ENCODE measurements around the gene PABPC1L.

Gene PABPC1L

GRCh38 chr20:44928595-44928994 lies 18.7 kb downstream of the PABPC1L start:
- no peak overlapping the region for H3K4me3 Mint-ChIP-seq
- H3K36me3 Mint-ChIP-seq (ENCODE audit: low read depth), result peaks cover 21% of the 10 kb centered on the region
- TF ChIP-seq, protein P1, sequence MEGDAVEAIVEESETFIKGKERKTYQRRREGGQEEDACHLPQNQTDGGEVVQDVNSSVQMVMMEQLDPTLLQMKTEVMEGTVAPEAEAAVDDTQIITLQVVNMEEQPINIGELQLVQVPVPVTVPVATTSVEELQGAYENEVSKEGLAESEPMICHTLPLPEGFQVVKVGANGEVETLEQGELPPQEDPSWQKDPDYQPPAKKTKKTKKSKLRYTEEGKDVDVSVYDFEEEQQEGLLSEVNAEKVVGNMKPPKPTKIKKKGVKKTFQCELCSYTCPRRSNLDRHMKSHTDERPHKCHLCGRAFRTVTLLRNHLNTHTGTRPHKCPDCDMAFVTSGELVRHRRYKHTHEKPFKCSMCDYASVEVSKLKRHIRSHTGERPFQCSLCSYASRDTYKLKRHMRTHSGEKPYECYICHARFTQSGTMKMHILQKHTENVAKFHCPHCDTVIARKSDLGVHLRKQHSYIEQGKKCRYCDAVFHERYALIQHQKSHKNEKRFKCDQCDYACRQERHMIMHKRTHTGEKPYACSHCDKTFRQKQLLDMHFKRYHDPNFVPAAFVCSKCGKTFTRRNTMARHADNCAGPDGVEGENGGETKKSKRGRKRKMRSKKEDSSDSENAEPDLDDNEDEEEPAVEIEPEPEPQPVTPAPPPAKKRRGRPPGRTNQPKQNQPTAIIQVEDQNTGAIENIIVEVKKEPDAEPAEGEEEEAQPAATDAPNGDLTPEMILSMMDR (IDR thresholded peaks at IDR 0.05; ENCODE audit: unreplicated experiment in 3 of 3), result no peak
- H3K27ac Mint-ChIP-seq, result no peak overlapping the region
- no peaks in the 10 kb centered on the region for H3K4me1 Mint-ChIP-seq
- H3K27me3 Mint-ChIP-seq (ENCODE audit: low read depth), result no peaks in the 10 kb centered on the region
- no peaks in the 10 kb centered on the region for H3K9me3 Mint-ChIP-seq

DNA sequence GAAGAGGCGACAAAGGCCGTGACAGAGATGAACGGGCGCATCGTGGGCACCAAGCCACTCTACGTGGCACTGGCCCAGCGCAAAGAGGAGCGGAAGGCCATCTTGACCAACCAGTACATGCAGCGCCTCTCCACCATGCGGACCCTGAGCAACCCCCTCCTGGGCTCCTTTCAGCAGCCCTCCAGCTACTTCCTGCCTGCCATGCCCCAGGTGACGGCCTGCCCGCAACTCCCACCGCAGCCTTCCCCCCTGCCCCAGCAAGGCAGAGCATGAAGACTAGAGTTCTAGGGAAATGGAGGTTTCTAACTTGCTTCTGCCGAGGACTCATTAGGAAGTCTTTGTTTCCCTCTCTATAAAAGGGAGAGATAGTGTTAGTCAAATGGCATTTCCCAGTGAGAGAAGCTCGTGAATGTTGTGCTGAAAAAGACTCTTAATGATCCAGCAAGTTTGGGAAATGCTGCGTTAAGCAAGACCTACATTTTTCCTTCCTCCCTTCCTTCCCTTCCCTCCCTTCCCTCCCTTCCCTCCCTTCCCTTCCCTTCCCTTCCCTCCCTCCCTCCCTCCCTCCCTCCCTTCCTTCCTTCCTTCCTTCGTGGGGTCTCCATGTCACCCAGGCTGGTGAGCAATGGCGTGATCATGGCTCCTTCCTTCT lies 20.8 kb downstream of the PABPC1L start:
- TF ChIP-seq, protein P1 (IDR thresholded peaks at IDR 0.05; ENCODE audit: unreplicated experiment in 3 of 3), result no peak
- Mint-ChIP-seq H3K27ac (no peak overlapping the region), H3K4me3 (no peak overlapping the region), H3K9me3 (no peaks in the 10 kb centered on the region), H3K36me3 (ENCODE audit: low read depth) (peaks cover 21% of the 10 kb centered on the region), H3K27me3 (ENCODE audit: low read depth) (no peaks in the 10 kb centered on the region), H3K4me1 (no peaks in the 10 kb centered on the region)

GRCh38 chr20:44931911-44932310 lies 22.1 kb downstream of the PABPC1L start:
- peaks cover 25% of the 10 kb centered on the region for H3K36me3 Mint-ChIP-seq (ENCODE audit: low read depth)
- no peak overlapping the region for H3K27ac Mint-ChIP-seq
- no peaks in the 10 kb centered on the region for H3K9me3 Mint-ChIP-seq
- no peaks in the 10 kb centered on the region for H3K27me3 Mint-ChIP-seq (ENCODE audit: low read depth)
- H3K4me3 Mint-ChIP-seq, result no peak overlapping the region
- no peaks in the 10 kb centered on the region for H3K4me1 Mint-ChIP-seq
- TF ChIP-seq, protein P1 (IDR thresholded peaks at IDR 0.05; ENCODE audit: unreplicated experiment in 3 of 3), result no peak

GRCh38 chr20:44932916-44933315 lies 23.1 kb downstream of the PABPC1L start:
- no peak overlapping the region for H3K27ac Mint-ChIP-seq
- H3K9me3 Mint-ChIP-seq, result no peaks in the 10 kb centered on the region
- H3K27me3 Mint-ChIP-seq (ENCODE audit: low read depth), result no peaks in the 10 kb centered on the region
- TF ChIP-seq, protein P1 (IDR thresholded peaks at IDR 0.05; ENCODE audit: unreplicated experiment in 3 of 3), result no peak
- peaks cover 25% of the 10 kb centered on the region for H3K36me3 Mint-ChIP-seq (ENCODE audit: low read depth)
- H3K4me1 Mint-ChIP-seq, result no peaks in the 10 kb centered on the region
- H3K4me3 Mint-ChIP-seq, result no peak overlapping the region

- Mint-ChIP-seq H3K36me3 (ENCODE audit: low read depth) (peaks cover 31% of the 10 kb centered on the region), H3K9me3 (no peaks in the 10 kb centered on the region), H3K4me1 (no peaks in the 10 kb centered on the region), H3K4me3 (no peak overlapping the region), H3K27ac (no peak overlapping the region), H3K27me3 (ENCODE audit: low read depth) (no peaks in the 10 kb centered on the region)
- TF ChIP-seq, protein P1 (IDR thresholded peaks at IDR 0.05; ENCODE audit: unreplicated experiment in 3 of 3), result no peak
Measured at GRCh38 chr20:44936510-44936909, 26.6 kb downstream of the PABPC1L start.

GRCh38 chr20:44938637-44939036 lies 28.8 kb downstream of the PABPC1L start:
- Mint-ChIP-seq H3K4me3 (no peak overlapping the region), H3K4me1 (no peaks in the 10 kb centered on the region), H3K27ac (no peak overlapping the region), H3K27me3 (ENCODE audit: low read depth) (no peaks in the 10 kb centered on the region), H3K9me3 (no peaks in the 10 kb centered on the region), H3K36me3 (ENCODE audit: low read depth) (peaks cover 44% of the 10 kb centered on the region)
- TF ChIP-seq, protein P1 (IDR thresholded peaks at IDR 0.05; ENCODE audit: unreplicated experiment in 3 of 3), result no peak
